Caco-2 (cell line): ENCODE data around the gene MAGEB1. TPM values are rescaled to one million over a fixed set of nuclear protein-coding genes. Genes with fewer than 3 reads are reported as not detected.

ENCODE experiments used
- BruUV-seq: library from RNA; stranded (reverse); fragments of 400-500 nt; replicated peaks from 2 replicates; lab custom pipeline; 2021; lab: Mats Ljungman, UMichigan
- CTCF ChIA-PET: fragments of 300-600 bp; sonication (Branson Sonifier 250); formaldehyde crosslinking; loops from one replicate; lab custom pipeline; 2022; ENCODE audit warnings: antibody characterized with exemption; lab: Charles Lee
- POLR2A ChIA-PET: fragments of 300-600 bp; sonication (Branson Sonifier 250); formaldehyde crosslinking; loops from one replicate; lab custom pipeline; 2022; ENCODE audit warnings: antibody characterized with exemption; lab: Charles Lee
- DNase-seq, 2 experiments: peaks; one replicate each; pipeline versions ENCODE4 v3.0.0 to v3.0.0-alpha.2; 2020 to 2022
- H3K27me3 ChIP-seq: replicated peaks from 2 replicates; pipeline ENCODE4 v1.6.0; 2011; ENCODE audit warnings: low read length; ENCODE audit not compliant: control insufficient read depth, insufficient read depth
- H3K36me3 ChIP-seq: 2 replicates; pipeline ENCODE4 v1.5.1; 2011; ENCODE audit warnings: low read length; ENCODE audit not compliant: control insufficient read depth, insufficient read depth
- H3K4me1 ChIP-seq: fragments of 250-450 bp; sonication (Bioruptor Pico); 2 replicates; pipeline ENCODE4 v1.5.1; 2020; ENCODE audit warnings: mild to moderate bottlenecking
- H3K4me3 ChIP-seq: 2 replicates; pipeline ENCODE4 v1.5.1; 2011; ENCODE audit warnings: low read depth, mild to moderate bottlenecking, control low read depth, low read length
- H3K9me3 ChIP-seq: fragments of 250-450 bp; sonication (Bioruptor Pico); 2 replicates; pipeline ENCODE4 v1.5.1; 2020; ENCODE audit warnings: mild to moderate bottlenecking, moderate library complexity
- H3K27ac Mint-ChIP-seq: one replicate; pipeline ENCODE4 v1.8.0; 2022; ENCODE audit warnings: mixed read lengths; ENCODE audit not compliant: unreplicated experiment
- H3K27me3 Mint-ChIP-seq: one replicate; pipeline ENCODE4 v1.8.0; 2022; ENCODE audit warnings: mixed read lengths; ENCODE audit not compliant: insufficient read depth, unreplicated experiment
- H3K36me3 Mint-ChIP-seq: one replicate; pipeline ENCODE4 v1.8.0; 2022; ENCODE audit warnings: mild to moderate bottlenecking, mixed read lengths; ENCODE audit not compliant: insufficient read depth, unreplicated experiment
- H3K4me1 Mint-ChIP-seq: one replicate; pipeline ENCODE4 v1.8.0; 2022; ENCODE audit warnings: low read depth, mixed read lengths; ENCODE audit not compliant: unreplicated experiment
- H3K4me3 Mint-ChIP-seq: one replicate; pipeline ENCODE4 v1.8.0; 2022; ENCODE audit warnings: mild to moderate bottlenecking, moderate library complexity, mixed read lengths; ENCODE audit not compliant: unreplicated experiment
- H3K9me3 Mint-ChIP-seq: one replicate; pipeline ENCODE4 v1.8.0; 2022; ENCODE audit warnings: mixed read lengths; ENCODE audit not compliant: unreplicated experiment
- intact Hi-C: fragments of 100-400 bp; cut with micrococcal nuclease; formaldehyde crosslinking; loops from one replicate; pipeline ENCODE4 v1.10.0; 2022; ENCODE audit not compliant: unreplicated experiment
- total RNA-seq: library from RNA; stranded (reverse); gene quantifications from 2 replicates; pipeline ENCODE4 v1.2.3, GENCODE V29; 2022
- TF ChIP-seq, protein P1 (sequence below), 2 experiments: fragments of 200-600 bp in 1 of 2; IDR thresholded peaks; 1 replicate in 1 of 2; 2 replicates in 1 of 2; pipeline versions ENCODE4 v1.5.1 to v1.8.0; 2011 to 2022; ENCODE audit warnings: antibody characterized with exemption in 1 of 2, control low read depth in 1 of 2, inconsistent platforms in 1 of 2, low read depth in 1 of 2, low read length in 1 of 2, mild to moderate bottlenecking in 1 of 2, moderate library complexity in 1 of 2; ENCODE audit not compliant: insufficient read depth in 1 of 2, severe bottlenecking in 1 of 2, unreplicated experiment in 1 of 2

MAGEB1 gene
- total RNA-seq, 1 experiment from 2014 or later: not detected

- H3K4me1 Mint-ChIP-seq: no peaks in the 10 kb centered on the region
- no peaks in the 10 kb centered on the region for H3K36me3 Mint-ChIP-seq
- H3K9me3 Mint-ChIP-seq: no peaks in the 10 kb centered on the region
- H3K27me3 ChIP-seq: no peaks in the 10 kb centered on the region
- BruUV-seq: no TSS peak
- intact Hi-C loops: no loop called here
- peaks cover 3% of the 10 kb centered on the region for H3K27me3 Mint-ChIP-seq
- ChIA-PET CTCF (no interaction called here), POLR2A (interaction anchor here (0.6 kb wide), 1 partner anchor 202 kb away, joined by 3 read pairs; no protein-coding TSS in a partner anchor)
- DNase-seq: no peak
- no peak overlapping the region for H3K27ac Mint-ChIP-seq
- no peaks in the 10 kb centered on the region for H3K9me3 ChIP-seq
- no peak overlapping the region for H3K4me3 ChIP-seq
- TF ChIP-seq, protein P1, sequence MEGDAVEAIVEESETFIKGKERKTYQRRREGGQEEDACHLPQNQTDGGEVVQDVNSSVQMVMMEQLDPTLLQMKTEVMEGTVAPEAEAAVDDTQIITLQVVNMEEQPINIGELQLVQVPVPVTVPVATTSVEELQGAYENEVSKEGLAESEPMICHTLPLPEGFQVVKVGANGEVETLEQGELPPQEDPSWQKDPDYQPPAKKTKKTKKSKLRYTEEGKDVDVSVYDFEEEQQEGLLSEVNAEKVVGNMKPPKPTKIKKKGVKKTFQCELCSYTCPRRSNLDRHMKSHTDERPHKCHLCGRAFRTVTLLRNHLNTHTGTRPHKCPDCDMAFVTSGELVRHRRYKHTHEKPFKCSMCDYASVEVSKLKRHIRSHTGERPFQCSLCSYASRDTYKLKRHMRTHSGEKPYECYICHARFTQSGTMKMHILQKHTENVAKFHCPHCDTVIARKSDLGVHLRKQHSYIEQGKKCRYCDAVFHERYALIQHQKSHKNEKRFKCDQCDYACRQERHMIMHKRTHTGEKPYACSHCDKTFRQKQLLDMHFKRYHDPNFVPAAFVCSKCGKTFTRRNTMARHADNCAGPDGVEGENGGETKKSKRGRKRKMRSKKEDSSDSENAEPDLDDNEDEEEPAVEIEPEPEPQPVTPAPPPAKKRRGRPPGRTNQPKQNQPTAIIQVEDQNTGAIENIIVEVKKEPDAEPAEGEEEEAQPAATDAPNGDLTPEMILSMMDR (IDR thresholded peaks at IDR 0.05; ENCODE audit: insufficient read depth in 1 of 2, low read depth in 1 of 2, low read length in 1 of 2, severe bottlenecking in 1 of 2, unreplicated experiment in 1 of 2): no peak
- H3K36me3 ChIP-seq: no peaks in the 10 kb centered on the region
- no peaks in the 10 kb centered on the region for H3K4me1 ChIP-seq
- no peak overlapping the region for H3K4me3 Mint-ChIP-seq
Observed at GRCh38 chrX:30296408-30297254, 49.7 kb downstream of the MAGEB1 start.

DNA sequence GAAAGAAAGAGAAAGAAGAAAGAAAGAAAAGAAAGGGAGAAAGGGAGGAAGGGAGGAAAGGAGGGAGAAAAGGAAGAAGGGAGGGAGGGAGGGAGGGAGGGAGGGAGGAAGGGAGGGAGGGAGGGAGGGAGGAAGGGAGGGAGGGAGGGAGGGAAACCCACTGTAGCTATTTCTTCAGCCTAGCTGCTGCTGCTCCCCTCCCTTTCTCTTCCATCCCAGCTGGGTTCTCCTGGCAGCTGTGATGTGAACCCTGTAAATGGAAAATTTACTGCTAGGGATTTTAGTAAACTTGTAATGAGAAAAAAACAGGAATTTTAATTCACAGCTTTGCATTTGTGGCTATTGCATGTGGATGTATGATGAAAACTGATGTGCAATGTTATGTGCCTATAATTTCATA, 54.3 kb downstream of the MAGEB1 start:
- Histone ChIP-seq H3K9me3 (no peaks in the 10 kb centered on the region), H3K4me3 (no peak overlapping the region), H3K27me3 (no peaks in the 10 kb centered on the region), H3K4me1 (no peaks in the 10 kb centered on the region), H3K36me3 (no peaks in the 10 kb centered on the region)
- intact Hi-C loops: no loop called here
- Mint-ChIP-seq H3K9me3 (no peaks in the 10 kb centered on the region), H3K27ac (no peak overlapping the region), H3K27me3 (peaks cover 5% of the 10 kb centered on the region), H3K36me3 (no peaks in the 10 kb centered on the region), H3K4me1 (no peaks in the 10 kb centered on the region), H3K4me3 (no peak overlapping the region)
- POLR2A ChIA-PET: no interaction called here
- CTCF ChIA-PET: no interaction called here
- TF ChIP-seq, protein P1 (IDR thresholded peaks at IDR 0.05; ENCODE audit: insufficient read depth in 1 of 2, low read depth in 1 of 2, low read length in 1 of 2, severe bottlenecking in 1 of 2, unreplicated experiment in 1 of 2): no peak
- DNase-seq: no peak
- no TSS peak for BruUV-seq

Other genes starting within 250 kb of the MAGEB1 start
- not detected in 2 replicates for gene MAGEB2, start 31.6 kb upstream of the MAGEB1 start, total RNA-seq
- gene MAGEB3, start 16.5 kb upstream of the MAGEB1 start, total RNA-seq: not detected in 2 replicates
- not detected in 2 replicates for gene MAGEB4, start 5.1 kb upstream of the MAGEB1 start, total RNA-seq
- gene NR0B1, start 62.2 kb downstream of the MAGEB1 start, total RNA-seq: not detected in 2 replicates